ENCODE results near the gene ATP2A2. TPM values are rescaled to one million over a fixed set of nuclear protein-coding genes. Genes with fewer than 3 reads are reported as not detected.

Gene ATP2A2
- total RNA-seq, 1 experiment from 2014 or later = 239 TPM

- Histone ChIP-seq H2AFZ (ENCODE audit: low read depth, low read length, poor library complexity, severe bottlenecking) (no peak overlapping the region), H3K4me1 (ENCODE audit: control insufficient read depth in 1 of 2, insufficient read depth in 2 of 2, low read length in 2 of 2) (peaks cover 29 to 48% of the 10 kb centered on the region in 2 experiments), H3K36me3 (ENCODE audit: control insufficient read depth in 1 of 2, insufficient read depth in 2 of 2, low read length in 2 of 2) (no peaks in the 10 kb centered on the region), H3K79me2 (ENCODE audit: insufficient read depth, low read length) (no peaks in the 10 kb centered on the region), H3K27me3 (ENCODE audit: insufficient read depth, low read length) (no peaks in the 10 kb centered on the region), H3K27ac (ENCODE audit: low read depth, low read length) (peak overlapping the region; percentile 13; the same call in 1 of the 2 replicates), H3K9me2 (ENCODE audit: insufficient read depth) (no peaks in the 10 kb centered on the region), H3K4me3 (replicated peaks in 1 of 2; ENCODE audit: low read depth in 1 of 2, low read length in 2 of 2) (no peak overlapping the region), H4K20me1 (ENCODE audit: insufficient read depth) (no peaks in the 10 kb centered on the region), H3K9me3 (ENCODE audit: control insufficient read depth in 1 of 2, insufficient read depth in 1 of 2, low read depth in 1 of 2, low read length in 2 of 2) (no peaks in the 10 kb centered on the region), H3K4me2 (ENCODE audit: low read length) (peak overlapping the region; percentile 20), H3K9ac (ENCODE audit: low read length) (no peak overlapping the region)
- intact Hi-C loops (cut with micrococcal nuclease) = no loop called here
- no peak for TF ChIP-seq EZH2phosphoT487 (IDR thresholded peaks at IDR 0.05; ENCODE audit: borderline replicate concordance)
- TF ChIP-seq SIN3A (IDR thresholded peaks at IDR 0.05; ENCODE audit: low read depth) = no peak
- no peak for TF ChIP-seq SP1 (IDR thresholded peaks at IDR 0.05; ENCODE audit: low read depth)
- TF ChIP-seq CTCF (IDR thresholded peaks at IDR 0.05 in 2 of 3, conservative IDR thresholded peaks at IDR 0.05 in 1 of 3; ENCODE audit: borderline replicate concordance in 1 of 3, insufficient read depth in 1 of 3, low read depth in 2 of 3, low read length in 2 of 3) = no peak
- TF ChIP-seq ZNF274 (IDR thresholded peaks at IDR 0.05; ENCODE audit: low read depth, low read length) = no peak
- TF ChIP-seq MAX (IDR thresholded peaks at IDR 0.05) = no peak
- TF ChIP-seq YY1 (IDR thresholded peaks at IDR 0.05; ENCODE audit: extremely low read depth, insufficient replicate concordance, low read depth, low read length) = no peak
- TF ChIP-seq SRF (IDR thresholded peaks at IDR 0.05; ENCODE audit: low read depth) = no peak
- TF ChIP-seq ZFX (IDR thresholded peaks at IDR 0.05) = no peak
- TF ChIP-seq FOSL1 (IDR thresholded peaks at IDR 0.05; ENCODE audit: low read depth) = no peak
- TF ChIP-seq RAD21 (IDR thresholded peaks at IDR 0.05; ENCODE audit: low read depth) = no peak
- TF ChIP-seq TCF7L2 (IDR thresholded peaks at IDR 0.05; ENCODE audit: borderline replicate concordance, extremely low read depth, insufficient read depth, insufficient read length) = no peak
- no peak for TF ChIP-seq CBX3 (IDR thresholded peaks at IDR 0.05; ENCODE audit: low read depth)
- POLR2A ChIA-PET = interaction anchor here (0.8 to 1.6 kb wide), 2 partner anchors 13 to 30 kb away, joined by 3 to 4 read pairs; no protein-coding TSS in a partner anchor
- DNase-seq (ENCODE audit: low read depth, low spot score) (no peak), ATAC-seq (peak; percentile 46; the same call in 1 of the 2 replicates)
- RAD21 ChIA-PET (ENCODE audit: low non-redundant PET in 1 of 2, low total read pairs in 2 of 2, uncharacterized antibody in 2 of 2, unreplicated experiment in 2 of 2) = interaction anchor here in 1 of 2 experiments (0.6 kb wide), 1 partner anchor 31 kb away, joined by 4 read pairs; no protein-coding TSS in a partner anchor
- CTCF ChIA-PET = no interaction called here
- BruUV-seq (replicated peaks) = no TSS peak
These were observed 24.1 kb upstream of the ATP2A2 start for GRCh38 chr12:110256780-110257431.
